Aorta (tissue), 5 donors: Measurements from ENCODE around the gene PSTPIP2. TPM values are rescaled to one million over a fixed set of nuclear protein-coding genes. Genes with fewer than 3 reads are reported as not detected.

Experiments
- ATAC-seq: fragments of 200-7000 bp; cut with Tn5 transposase; one replicate; pipeline ENCODE4 v1.9.1; 2022; ENCODE audit warnings: moderate library complexity; ENCODE audit not compliant: low FRiP score
- DNase-seq, 2 donors: peaks; one replicate each; pipeline ENCODE4 v3.0.0-alpha.2; 2020
- H3K27ac ChIP-seq, 2 donors: one replicate each; pipeline ENCODE4 v1.5.1; 2013; ENCODE audit warnings: low read length in 2 of 2, mild to moderate bottlenecking in 2 of 2, moderate library complexity in 2 of 2, control low read depth in 1 of 2, inconsistent platforms in 1 of 2, low read depth in 1 of 2
- H3K27me3 ChIP-seq, 2 donors: one replicate each; pipeline ENCODE4 v1.6.1; 2013; ENCODE audit warnings: control low read depth in 1 of 2, low read length in 1 of 2, mild to moderate bottlenecking in 1 of 2, moderate library complexity in 1 of 2; ENCODE audit not compliant: insufficient read depth in 2 of 2, control insufficient read depth in 1 of 2
- H3K36me3 ChIP-seq, 2 donors: one replicate each; pipeline ENCODE4 v1.6.1; 2013; ENCODE audit warnings: control low read depth in 1 of 2, low read length in 1 of 2, mild to moderate bottlenecking in 1 of 2; ENCODE audit not compliant: insufficient read depth in 2 of 2, control insufficient read depth in 1 of 2
- H3K4me1 ChIP-seq, 2 donors: one replicate each; pipeline ENCODE4 v1.6.1; 2013; ENCODE audit warnings: low read length in 2 of 2, control low read depth in 1 of 2, mild to moderate bottlenecking in 1 of 2, moderate library complexity in 1 of 2; ENCODE audit not compliant: insufficient read depth in 2 of 2, control insufficient read depth in 1 of 2
- H3K4me3 ChIP-seq, 2 donors: one replicate each; pipeline ENCODE4 v1.5.1; 2013; ENCODE audit warnings: low read length in 2 of 2, control low read depth in 1 of 2, mild to moderate bottlenecking in 1 of 2
- H3K9me3 ChIP-seq: one replicate; pipeline ENCODE4 v1.6.1; 2013; ENCODE audit warnings: mild to moderate bottlenecking, low read length; ENCODE audit not compliant: control insufficient read depth
- WGBS, 2 donors: extraction: QIAGEN DNeasy Blood & Tissue Kit; methylation state at CpG; one replicate each; pipeline ENCODE4 v1.1.7; 2013; 5-methylcytosine and 5-hydroxymethylcytosine counted together
- intact Hi-C, 2 donors: fragments of 100-400 bp; cut with DNase I; formaldehyde crosslinking; loops; one replicate each; pipeline versions ENCODE4 v1.14.2 to v1.15.0; 2022
- long read RNA-seq, 2 donors: library from polyadenylated mRNA; unstranded; transcript quantifications; one replicate each; pipeline ENCODE4 v2.0.0, GENCODE V29; 2020 to 2021
- polyA plus RNA-seq, 2 donors: library from polyadenylated mRNA; stranded (reverse); fragments of 200-250 nt; gene quantifications; one replicate each; pipeline ENCODE4 v1.2.3, GENCODE V29; 2013
- total RNA-seq, 2 donors: library from RNA; stranded (reverse); fragmentation: NEBNext Ultra II Directional; extraction: Animal tissue kit (Norgen Biotek cat#: 25700); gene quantifications; one replicate each; pipeline ENCODE4 v1.2.1, GENCODE V29; 2021
- donor health status: healthy with polysubstance abuse.
- donor health status: Bipolar disorder and iron deficiency.
- donor health status: DM: no; HTN: no; CAD: no.
- donor health status: DM: no; HTN: no; CAD: no.
- donor health status: DM: yes; HTN: yes; CAD: no.

The PSTPIP2 gene
- total RNA-seq (10 to 100 TPM; 10.6 to 12.6 TPM), polyA plus RNA-seq (1 to 10 TPM; 2.0 to 2.8 TPM)
- long read RNA-seq, donor 1, transcript PSTPIP2-201 (15 exons, 3,000 nt) = major isoform, 11 of 25 reads
- long read RNA-seq, donor 1, partial matches to known transcripts = 6 of 25 reads
- long read RNA-seq, donor 1, other reads (novel, unspliced or antisense) = 8 of 25 reads
- long read RNA-seq, donor 2, transcript PSTPIP2-201 (15 exons, 3,000 nt) = major isoform, 5 of 5 reads
- long read RNA-seq, donor 2, partial matches to known transcripts = 0 of 5 reads
- long read RNA-seq, donor 2, other reads (novel, unspliced or antisense) = 0 of 5 reads

GRCh38 chr18:46071653-46072375 lies at the start of gene PSTPIP2:
TSS of gene PSTPIP2 (minus strand) at chr18:46072260. CDS start at chr18:46072188, 72 bp downstream.
- Histone ChIP-seq H3K4me1 (no peaks in the 10 kb centered on the region), H3K9me3 (no peaks in the 10 kb centered on the region), H3K4me3 (peak within 1 kb of the TSS; percentile 14 to 63), H3K36me3 (no peaks in the 10 kb centered on the region), H3K27me3 (no peaks in the 10 kb centered on the region), H3K27ac (no peak within 1 kb of the TSS)
- 0 to 1% methylated on average over 57 to 75 of the region's 75 CpGs for WGBS, 2 donors
- ATAC-seq (peak; percentile 81), DNase-seq (peak; percentile 87 to 93)
- intact Hi-C loops = loop anchor here (2.0 to 10.0 kb wide), 3 partner anchors 97 to 407 kb away; partner anchors contain the start of gene EPG5 (in 1 of the 2)

GRCh38 chr18:46113751-46114150 lies 41.7 kb upstream of the PSTPIP2 start:
- 98 to 100% methylated on average over 1 of the region's 1 CpG for WGBS, 2 donors
- DNase-seq (no peak), ATAC-seq (no peak)
- no peak overlapping the region for H3K4me3 ChIP-seq
- H3K36me3 ChIP-seq = peaks cover 0 to 3% of the 10 kb centered on the region in 2 donors
- H3K9me3 ChIP-seq = no peaks in the 10 kb centered on the region
- H3K27ac ChIP-seq = no peak overlapping the region
- H3K27me3 ChIP-seq = no peaks in the 10 kb centered on the region
- H3K4me1 ChIP-seq = no peaks in the 10 kb centered on the region
- intact Hi-C loops = no loop called here

GRCh38 chr18:46110406-46110805 lies 38.3 kb upstream of the PSTPIP2 start:
- peaks cover 0 to 3% of the 10 kb centered on the region in 2 donors for H3K36me3 ChIP-seq
- intact Hi-C loops = no loop called here
- H3K4me1 ChIP-seq = no peaks in the 10 kb centered on the region
- H3K9me3 ChIP-seq = no peaks in the 10 kb centered on the region
- H3K4me3 ChIP-seq = no peak overlapping the region
- WGBS, 2 donors = 95 to 96% methylated on average over 3 of the region's 3 CpGs
- no peak for ATAC-seq
- H3K27ac ChIP-seq = no peak overlapping the region
- no peaks in the 10 kb centered on the region for H3K27me3 ChIP-seq
- DNase-seq = no peak

- Histone ChIP-seq H3K4me3 (no peak overlapping the region), H3K4me1 (no peaks in the 10 kb centered on the region), H3K36me3 (peaks cover 0 to 1% of the 10 kb centered on the region in 2 donors), H3K27ac (no peak overlapping the region), H3K9me3 (no peaks in the 10 kb centered on the region), H3K27me3 (no peaks in the 10 kb centered on the region)
- intact Hi-C loops = no loop called here
- ATAC-seq (no peak), DNase-seq (no peak)
- WGBS, 2 donors = 90% methylated on average over 5 of the region's 5 CpGs
Observed at GRCh38 chr18:46109386-46109785, 37.3 kb upstream of the PSTPIP2 start.

GRCh38 chr18:46104128-46104911 lies 32.3 kb upstream of the PSTPIP2 start, which contains the start of gene HAUS1:
TSS of gene HAUS1 (plus strand) at chr18:46104385. CDS start at chr18:46104412, 27 bp downstream.
- Histone ChIP-seq H3K4me3 (peak within 1 kb of the TSS; percentile 72 to 87), H3K27me3 (no peaks in the 10 kb centered on the region), H3K4me1 (no peaks in the 10 kb centered on the region), H3K27ac (peak within 1 kb of the TSS in 1 of 2 donors; percentile 69), H3K36me3 (no peaks in the 10 kb centered on the region), H3K9me3 (no peaks in the 10 kb centered on the region)
- peak; percentile 96 for ATAC-seq
- WGBS, 2 donors = 0 to 1% methylated on average over 57 of the region's 57 CpGs
- DNase-seq = peak; percentile 94 to 97
- intact Hi-C loops = no loop called here

GRCh38 chr18:46099463-46099862 lies 27.4 kb upstream of the PSTPIP2 start:
- peaks cover 0 to 1% of the 10 kb centered on the region in 2 donors for H3K4me1 ChIP-seq
- DNase-seq (no peak), ATAC-seq (no peak)
- no peaks in the 10 kb centered on the region for H3K36me3 ChIP-seq
- H3K27ac ChIP-seq = no peak overlapping the region
- no peak overlapping the region for H3K4me3 ChIP-seq
- intact Hi-C loops = no loop called here
- no peaks in the 10 kb centered on the region for H3K27me3 ChIP-seq
- no peaks in the 10 kb centered on the region for H3K9me3 ChIP-seq
- WGBS, 2 donors = 97 to 98% methylated on average over 8 of the region's 8 CpGs

- DNase-seq = no peak
- peak overlapping the region in 1 of 2 donors; percentile 18 for H3K27ac ChIP-seq
Observed at GRCh38 chr18:46098616-46098933, 26.5 kb upstream of the PSTPIP2 start.

GRCh38 chr18:46097801-46098615 lies 25.9 kb upstream of the PSTPIP2 start, which contains the start of gene ATP5F1A:
TSS of gene ATP5F1A (minus strand) at chr18:46098296. CDS start at chr18:46098231, 65 bp downstream.
- peak; percentile 93 to 94 for DNase-seq
- Histone ChIP-seq H3K27ac (peak within 1 kb of the TSS; percentile 18 to 74), H3K4me3 (peak within 1 kb of the TSS; percentile 14 to 72), H3K27me3 (no peaks in the 10 kb centered on the region), H3K9me3 (no peaks in the 10 kb centered on the region), H3K4me1 (peaks cover 0 to 1% of the 10 kb centered on the region in 2 donors), H3K36me3 (no peaks in the 10 kb centered on the region)
- WGBS, 2 donors = 0% methylated on average over 48 to 53 of the region's 53 CpGs
- intact Hi-C loops = no loop called here
- peak; percentile 96 for ATAC-seq

More at GRCh38 chr18:46098616-46098933, 26.5 kb upstream of the PSTPIP2 start:
- no peaks in the 10 kb centered on the region for H3K36me3 ChIP-seq
- no peak for ATAC-seq
- intact Hi-C loops = no loop called here
- H3K4me3 ChIP-seq = no peak overlapping the region
- 14 to 17% methylated on average over 16 of the region's 16 CpGs for WGBS, 2 donors
- H3K9me3 ChIP-seq = no peaks in the 10 kb centered on the region
- H3K27me3 ChIP-seq = no peaks in the 10 kb centered on the region
- peaks cover 0 to 1% of the 10 kb centered on the region in 2 donors for H3K4me1 ChIP-seq
